ENCODE results near the gene SEZ6.
A peak's percentile ranks its signal among the peaks of the same experiment; 100 is the strongest.

SEZ6 gene, protein sequence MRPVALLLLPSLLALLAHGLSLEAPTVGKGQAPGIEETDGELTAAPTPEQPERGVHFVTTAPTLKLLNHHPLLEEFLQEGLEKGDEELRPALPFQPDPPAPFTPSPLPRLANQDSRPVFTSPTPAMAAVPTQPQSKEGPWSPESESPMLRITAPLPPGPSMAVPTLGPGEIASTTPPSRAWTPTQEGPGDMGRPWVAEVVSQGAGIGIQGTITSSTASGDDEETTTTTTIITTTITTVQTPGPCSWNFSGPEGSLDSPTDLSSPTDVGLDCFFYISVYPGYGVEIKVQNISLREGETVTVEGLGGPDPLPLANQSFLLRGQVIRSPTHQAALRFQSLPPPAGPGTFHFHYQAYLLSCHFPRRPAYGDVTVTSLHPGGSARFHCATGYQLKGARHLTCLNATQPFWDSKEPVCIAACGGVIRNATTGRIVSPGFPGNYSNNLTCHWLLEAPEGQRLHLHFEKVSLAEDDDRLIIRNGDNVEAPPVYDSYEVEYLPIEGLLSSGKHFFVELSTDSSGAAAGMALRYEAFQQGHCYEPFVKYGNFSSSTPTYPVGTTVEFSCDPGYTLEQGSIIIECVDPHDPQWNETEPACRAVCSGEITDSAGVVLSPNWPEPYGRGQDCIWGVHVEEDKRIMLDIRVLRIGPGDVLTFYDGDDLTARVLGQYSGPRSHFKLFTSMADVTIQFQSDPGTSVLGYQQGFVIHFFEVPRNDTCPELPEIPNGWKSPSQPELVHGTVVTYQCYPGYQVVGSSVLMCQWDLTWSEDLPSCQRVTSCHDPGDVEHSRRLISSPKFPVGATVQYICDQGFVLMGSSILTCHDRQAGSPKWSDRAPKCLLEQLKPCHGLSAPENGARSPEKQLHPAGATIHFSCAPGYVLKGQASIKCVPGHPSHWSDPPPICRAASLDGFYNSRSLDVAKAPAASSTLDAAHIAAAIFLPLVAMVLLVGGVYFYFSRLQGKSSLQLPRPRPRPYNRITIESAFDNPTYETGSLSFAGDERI

DNA sequence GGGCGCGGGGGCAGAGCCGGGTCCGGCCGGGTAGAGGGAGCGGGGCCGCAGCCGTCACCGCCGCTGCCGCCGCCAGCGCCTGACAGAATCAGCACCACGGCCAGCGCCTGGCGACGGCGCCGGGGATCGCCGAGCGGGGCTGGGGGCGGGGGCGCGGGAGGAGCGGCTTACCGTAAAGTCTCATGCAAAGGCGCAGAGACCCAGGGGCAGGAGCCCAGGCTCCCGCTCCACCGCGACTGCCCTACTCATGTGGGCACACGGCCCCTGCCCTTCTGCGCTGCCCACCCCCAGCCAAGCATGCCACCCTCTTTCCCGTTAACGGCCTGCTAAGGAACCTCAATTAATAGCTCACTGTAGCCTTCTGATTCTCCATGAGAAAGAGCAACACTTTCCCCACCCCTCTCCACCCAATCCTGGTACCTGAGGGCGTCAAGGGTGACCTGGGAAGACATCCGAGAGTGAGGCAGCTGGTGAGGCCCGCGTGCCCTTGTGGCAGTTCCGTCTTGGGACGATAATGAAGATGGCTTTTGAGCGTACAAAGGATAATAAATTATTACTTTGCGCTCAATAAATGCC is at the start of gene SEZ6:
Gene SEZ6, minus strand, starts transcription at position 98 of the 576 bp plus-strand sequence. CDS start 164 bp downstream, outside the sequence.
- Mint-ChIP-seq H3K9me3 (no peaks in the 10 kb centered on the region), H3K4me3 (peak within 1 kb of the TSS; percentile 38), H3K36me3 (ENCODE audit: low read depth) (no peaks in the 10 kb centered on the region), H3K27ac (no peak within 1 kb of the TSS), H3K27me3 (ENCODE audit: low read depth, poor library complexity) (peaks cover 59% of the 10 kb centered on the region), H3K4me1 (peaks cover 17% of the 10 kb centered on the region)
- peak; percentile 97 for DNase-seq
- TF ChIP-seq, protein P1, sequence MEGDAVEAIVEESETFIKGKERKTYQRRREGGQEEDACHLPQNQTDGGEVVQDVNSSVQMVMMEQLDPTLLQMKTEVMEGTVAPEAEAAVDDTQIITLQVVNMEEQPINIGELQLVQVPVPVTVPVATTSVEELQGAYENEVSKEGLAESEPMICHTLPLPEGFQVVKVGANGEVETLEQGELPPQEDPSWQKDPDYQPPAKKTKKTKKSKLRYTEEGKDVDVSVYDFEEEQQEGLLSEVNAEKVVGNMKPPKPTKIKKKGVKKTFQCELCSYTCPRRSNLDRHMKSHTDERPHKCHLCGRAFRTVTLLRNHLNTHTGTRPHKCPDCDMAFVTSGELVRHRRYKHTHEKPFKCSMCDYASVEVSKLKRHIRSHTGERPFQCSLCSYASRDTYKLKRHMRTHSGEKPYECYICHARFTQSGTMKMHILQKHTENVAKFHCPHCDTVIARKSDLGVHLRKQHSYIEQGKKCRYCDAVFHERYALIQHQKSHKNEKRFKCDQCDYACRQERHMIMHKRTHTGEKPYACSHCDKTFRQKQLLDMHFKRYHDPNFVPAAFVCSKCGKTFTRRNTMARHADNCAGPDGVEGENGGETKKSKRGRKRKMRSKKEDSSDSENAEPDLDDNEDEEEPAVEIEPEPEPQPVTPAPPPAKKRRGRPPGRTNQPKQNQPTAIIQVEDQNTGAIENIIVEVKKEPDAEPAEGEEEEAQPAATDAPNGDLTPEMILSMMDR (IDR thresholded peaks at IDR 0.05): no peak

DNA sequence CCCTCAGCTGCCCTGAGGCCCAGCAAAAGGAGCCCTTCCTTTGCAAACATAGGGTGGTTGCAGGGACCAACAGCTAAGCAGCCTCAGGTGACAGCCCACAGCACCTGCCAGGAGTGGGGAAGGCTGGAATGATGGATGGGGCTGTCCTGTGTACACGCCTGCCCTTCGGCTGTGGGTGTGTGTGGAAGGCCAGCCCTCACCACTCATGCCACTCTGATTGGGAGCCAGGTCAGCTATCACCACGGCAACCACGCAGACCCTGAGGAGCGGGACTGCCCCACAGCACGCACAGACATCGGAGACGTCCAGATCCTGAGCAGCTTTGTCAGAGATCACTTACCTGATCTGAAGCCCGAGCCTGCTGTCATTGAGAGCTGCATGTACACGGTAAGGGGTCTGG is 49.0 kb upstream of the SEZ6 start:
- Mint-ChIP-seq H3K9me3 (no peaks in the 10 kb centered on the region), H3K27ac (peak overlapping the region; percentile 94), H3K4me1 (peaks cover 63% of the 10 kb centered on the region), H3K27me3 (ENCODE audit: low read depth, poor library complexity) (peaks cover 7% of the 10 kb centered on the region), H3K36me3 (ENCODE audit: low read depth) (no peaks in the 10 kb centered on the region), H3K4me3 (no peak overlapping the region)
- TF ChIP-seq, protein P1 (IDR thresholded peaks at IDR 0.05): no peak
- DNase-seq: peak; percentile 70

DNA sequence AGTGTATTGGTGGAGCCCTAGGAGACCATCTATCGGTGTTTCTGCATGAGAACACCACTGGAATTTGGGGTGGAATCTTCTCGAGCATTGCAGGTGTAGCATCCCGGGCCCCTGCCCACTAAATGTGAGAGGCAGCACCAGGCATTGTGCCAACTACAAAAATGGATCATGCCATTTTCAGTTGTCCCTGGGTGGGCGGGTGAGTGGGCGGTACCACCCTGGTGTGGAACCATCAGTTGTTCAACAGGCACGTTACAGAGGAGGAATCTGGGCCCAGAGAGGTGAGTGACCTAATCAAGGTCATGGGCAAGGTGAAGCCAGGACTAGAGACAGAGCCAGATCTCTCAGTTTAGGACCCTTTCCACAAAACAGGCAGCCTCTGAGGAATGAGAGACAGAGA is 45.9 kb upstream of the SEZ6 start:
- H3K36me3 Mint-ChIP-seq (ENCODE audit: low read depth): no peaks in the 10 kb centered on the region
- H3K4me3 Mint-ChIP-seq: no peak overlapping the region
- TF ChIP-seq, protein P1 (IDR thresholded peaks at IDR 0.05): no peak
- H3K9me3 Mint-ChIP-seq: no peaks in the 10 kb centered on the region
- peaks cover 66% of the 10 kb centered on the region for H3K4me1 Mint-ChIP-seq
- peaks cover 20% of the 10 kb centered on the region for H3K27me3 Mint-ChIP-seq (ENCODE audit: low read depth, poor library complexity)
- no peak overlapping the region for H3K27ac Mint-ChIP-seq
- DNase-seq: no peak

DNA sequence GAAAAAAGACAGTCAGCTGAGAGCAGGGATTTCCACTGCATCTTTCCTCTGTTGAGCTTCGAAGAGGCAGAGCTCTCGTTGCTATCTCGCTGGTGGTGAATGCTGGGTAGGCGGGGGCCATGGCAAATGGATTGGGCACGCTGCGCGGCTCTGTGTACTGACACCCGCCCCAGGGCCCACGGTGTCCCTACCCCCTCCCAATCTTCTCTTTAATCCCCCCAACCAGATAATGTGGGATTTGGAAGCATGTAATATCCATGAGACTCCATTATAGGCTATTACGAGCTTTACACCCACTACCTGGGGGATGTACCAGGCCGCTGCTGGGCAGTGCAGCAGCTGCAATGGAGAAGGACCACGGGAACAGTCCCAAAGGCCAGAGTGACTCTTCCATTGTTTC is 45.4 kb upstream of the SEZ6 start:
- Mint-ChIP-seq H3K4me1 (peaks cover 65% of the 10 kb centered on the region), H3K27me3 (ENCODE audit: low read depth, poor library complexity) (peaks cover 20% of the 10 kb centered on the region), H3K27ac (no peak overlapping the region), H3K4me3 (no peak overlapping the region), H3K9me3 (no peaks in the 10 kb centered on the region), H3K36me3 (ENCODE audit: low read depth) (no peaks in the 10 kb centered on the region)
- DNase-seq: peak; percentile 28
- TF ChIP-seq, protein P1 (IDR thresholded peaks at IDR 0.05): no peak

DNA sequence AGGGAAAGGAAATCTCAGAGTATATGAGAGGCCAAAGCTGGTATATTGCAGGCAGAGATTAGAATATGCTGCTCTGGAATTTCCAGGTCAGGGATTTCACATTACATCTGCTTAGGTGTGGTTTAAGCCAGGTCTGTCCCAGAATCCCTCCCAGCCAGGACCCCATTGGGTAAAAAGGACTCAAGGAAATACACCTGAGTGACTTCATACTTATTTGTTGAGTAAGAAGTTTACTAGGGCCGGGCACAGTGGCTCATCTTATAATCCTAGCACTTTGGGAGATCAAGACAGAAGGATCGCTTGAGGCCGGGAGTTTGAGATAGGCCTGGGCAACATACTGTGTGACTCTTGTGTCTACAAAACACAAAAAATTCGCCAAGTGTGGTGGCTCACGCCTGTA is 44.3 kb upstream of the SEZ6 start:
- Mint-ChIP-seq H3K4me3 (no peak overlapping the region), H3K9me3 (no peaks in the 10 kb centered on the region), H3K36me3 (ENCODE audit: low read depth) (no peaks in the 10 kb centered on the region), H3K27ac (no peak overlapping the region), H3K27me3 (ENCODE audit: low read depth, poor library complexity) (peaks cover 20% of the 10 kb centered on the region), H3K4me1 (peaks cover 61% of the 10 kb centered on the region)
- no peak for DNase-seq
- TF ChIP-seq, protein P1 (IDR thresholded peaks at IDR 0.05): no peak

Data from nephron progenitor cell (in vitro differentiated cells).